WTC11 (cell line): ENCODE results near the gene MEIKIN.

Experiments
- CREM ChIP-seq: sonication (generic); formaldehyde crosslinking; IDR thresholded peaks from 2 replicates; pipeline ENCODE4 v1.8.1; 2022; ENCODE audit warnings: mild to moderate bottlenecking, missing genetic modification reagents, moderate library complexity
- CTCF ChIP-seq: fragments of 200-600 bp; IDR thresholded peaks from 2 replicates; pipeline ENCODE4 v1.8.0; 2022; ENCODE audit warnings: antibody characterized with exemption
- JUN ChIP-seq: sonication (generic); formaldehyde crosslinking; IDR thresholded peaks from 2 replicates; pipeline ENCODE4 v1.8.0; 2023; ENCODE audit warnings: mild to moderate bottlenecking, missing genetic modification reagents
- MAX ChIP-seq: sonication (generic); formaldehyde crosslinking; IDR thresholded peaks from 2 replicates; pipeline ENCODE4 v1.8.0; 2022; ENCODE audit warnings: mild to moderate bottlenecking, missing genetic modification reagents
- SP1 ChIP-seq: sonication (generic); formaldehyde crosslinking; conservative IDR thresholded peaks from 2 replicates; pipeline ENCODE4 v1.8.1; 2022; ENCODE audit warnings: missing genetic modification reagents
- TCF7 ChIP-seq: sonication (generic); formaldehyde crosslinking; IDR thresholded peaks from 2 replicates; pipeline ENCODE4 v1.8.0; 2022; ENCODE audit warnings: mild to moderate bottlenecking, low read depth, missing genetic modification reagents, moderate library complexity
- USF1 ChIP-seq: sonication (generic); formaldehyde crosslinking; IDR thresholded peaks from 2 replicates; pipeline ENCODE4 v1.8.0; 2022; ENCODE audit warnings: mild to moderate bottlenecking, missing genetic modification reagents
- ZBTB21 ChIP-seq: sonication (generic); formaldehyde crosslinking; IDR thresholded peaks from 2 replicates; pipeline ENCODE4 v1.8.1; 2023; ENCODE audit warnings: mild to moderate bottlenecking, missing genetic modification reagents, borderline replicate concordance
- ZNF121 ChIP-seq: sonication (generic); formaldehyde crosslinking; IDR thresholded peaks from 2 replicates; pipeline ENCODE4 v1.8.0; 2023; ENCODE audit warnings: missing genetic modification reagents
- ZNF232 ChIP-seq: sonication (generic); formaldehyde crosslinking; IDR thresholded peaks from 2 replicates; pipeline ENCODE4 v1.8.0; 2022; ENCODE audit warnings: mild to moderate bottlenecking, missing genetic modification reagents
- ZNF512 ChIP-seq: sonication (generic); formaldehyde crosslinking; IDR thresholded peaks from 2 replicates; pipeline ENCODE4 v1.8.1; 2022; ENCODE audit warnings: missing genetic modification reagents, borderline replicate concordance

- no peak for TF ChIP-seq CREM (CRISPR knock-in tag)
- no peak for TF ChIP-seq USF1 (CRISPR knock-in tag)
- TF ChIP-seq ZNF121 (CRISPR knock-in tag), result no peak
- TF ChIP-seq ZNF512 (CRISPR knock-in tag), result no peak
- no peak for TF ChIP-seq SP1 (CRISPR knock-in tag)
- TF ChIP-seq ZNF232 (CRISPR knock-in tag), result no peak
- no peak for TF ChIP-seq MAX (CRISPR knock-in tag)
- TF ChIP-seq CTCF, result no peak
- TF ChIP-seq JUN (CRISPR knock-in tag), result no peak
- no peak for TF ChIP-seq TCF7 (CRISPR knock-in tag)
- TF ChIP-seq ZBTB21 (CRISPR knock-in tag), result no peak
Observed at GRCh38 chr5:131771692-131772091, 173.8 kb downstream of the MEIKIN start.
